ENCODE data around the gene URM1. TPM values are rescaled to one million over a fixed set of nuclear protein-coding genes. Genes with fewer than 3 reads are reported as not detected.

URM1 gene
- total RNA-seq, result 10 to 100 TPM; 49.3 to 57.9 (median 51.8) TPM
- long read RNA-seq, donor 1, transcript URM1-203 (5 exons, 2,650 nt), result major isoform, 27 of 35 reads
- long read RNA-seq, donor 1, partial matches to known transcripts, result 3 of 35 reads
- long read RNA-seq, donor 1, other reads (novel, unspliced or antisense), result 3 of 35 reads
- long read RNA-seq, donor 2, transcript URM1-203 (5 exons, 2,650 nt), result major isoform, 26 of 35 reads
- long read RNA-seq, donor 2, partial matches to known transcripts, result 0 of 35 reads
- long read RNA-seq, donor 2, other reads (novel, unspliced or antisense), result 5 of 35 reads

DNA sequence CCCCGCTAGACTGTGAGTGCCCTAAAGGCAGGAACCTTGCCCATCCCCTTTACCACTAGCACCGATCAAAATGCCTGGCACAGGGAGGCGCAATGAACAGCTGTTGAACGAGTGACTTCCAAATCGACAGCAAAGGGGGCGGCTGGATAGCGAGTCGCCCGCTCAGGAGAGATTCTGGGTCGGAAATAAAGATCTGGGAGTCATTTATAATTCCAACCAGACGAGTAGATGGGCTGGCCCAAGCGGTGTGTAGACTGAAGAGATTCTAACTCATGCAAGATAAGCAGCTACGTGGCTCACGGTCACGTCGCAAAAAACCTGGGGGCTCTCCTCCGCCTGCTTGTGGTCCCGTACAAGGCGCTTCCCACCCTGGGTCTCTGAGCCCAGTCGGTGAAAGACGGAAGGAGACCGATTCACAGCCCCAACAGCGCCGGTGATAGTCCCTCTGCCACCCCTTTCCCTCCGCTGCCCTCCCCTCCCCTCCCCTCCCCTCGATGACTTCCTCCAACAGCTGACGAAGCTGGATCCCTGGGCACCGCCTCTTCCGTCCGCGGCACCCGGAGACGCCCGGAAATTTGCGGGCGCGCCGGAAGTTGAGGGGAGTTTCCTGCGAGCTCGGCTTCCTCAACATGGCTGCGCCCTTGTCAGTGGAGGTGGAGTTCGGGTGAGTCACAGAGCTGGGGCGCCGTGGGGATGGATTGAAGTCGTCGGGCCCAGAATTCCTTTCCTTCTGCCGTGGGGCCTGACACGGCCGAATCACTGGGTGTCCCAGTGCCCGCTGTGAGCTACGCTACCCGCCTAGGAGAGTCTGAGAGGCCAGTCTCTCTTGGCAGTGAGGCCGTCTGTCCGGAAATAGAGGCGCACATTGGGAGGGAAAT, at the start of gene URM1:
Gene URM1, plus strand, starts transcription at position 623 of the 878 bp plus-strand sequence. Its CDS starts 7 bp downstream, at position 630.
- TF ChIP-seq, protein P1, sequence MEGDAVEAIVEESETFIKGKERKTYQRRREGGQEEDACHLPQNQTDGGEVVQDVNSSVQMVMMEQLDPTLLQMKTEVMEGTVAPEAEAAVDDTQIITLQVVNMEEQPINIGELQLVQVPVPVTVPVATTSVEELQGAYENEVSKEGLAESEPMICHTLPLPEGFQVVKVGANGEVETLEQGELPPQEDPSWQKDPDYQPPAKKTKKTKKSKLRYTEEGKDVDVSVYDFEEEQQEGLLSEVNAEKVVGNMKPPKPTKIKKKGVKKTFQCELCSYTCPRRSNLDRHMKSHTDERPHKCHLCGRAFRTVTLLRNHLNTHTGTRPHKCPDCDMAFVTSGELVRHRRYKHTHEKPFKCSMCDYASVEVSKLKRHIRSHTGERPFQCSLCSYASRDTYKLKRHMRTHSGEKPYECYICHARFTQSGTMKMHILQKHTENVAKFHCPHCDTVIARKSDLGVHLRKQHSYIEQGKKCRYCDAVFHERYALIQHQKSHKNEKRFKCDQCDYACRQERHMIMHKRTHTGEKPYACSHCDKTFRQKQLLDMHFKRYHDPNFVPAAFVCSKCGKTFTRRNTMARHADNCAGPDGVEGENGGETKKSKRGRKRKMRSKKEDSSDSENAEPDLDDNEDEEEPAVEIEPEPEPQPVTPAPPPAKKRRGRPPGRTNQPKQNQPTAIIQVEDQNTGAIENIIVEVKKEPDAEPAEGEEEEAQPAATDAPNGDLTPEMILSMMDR (IDR thresholded peaks at IDR 0.05), result no peak
- ATAC-seq (peak; percentile 97), DNase-seq (peak; percentile 97 to 98 (median 97))
- Histone ChIP-seq H3K4me3 (peak within 1 kb of the TSS; percentile 80), H3K36me3 (ENCODE audit: low read depth) (no peaks in the 10 kb centered on the region), H3K4me1 (ENCODE audit: low read depth) (peaks cover 14% of the 10 kb centered on the region), H3K9me3 (no peaks in the 10 kb centered on the region)
- intact Hi-C loops (cut with DNase I, micrococcal nuclease), result no loop called here

DNA sequence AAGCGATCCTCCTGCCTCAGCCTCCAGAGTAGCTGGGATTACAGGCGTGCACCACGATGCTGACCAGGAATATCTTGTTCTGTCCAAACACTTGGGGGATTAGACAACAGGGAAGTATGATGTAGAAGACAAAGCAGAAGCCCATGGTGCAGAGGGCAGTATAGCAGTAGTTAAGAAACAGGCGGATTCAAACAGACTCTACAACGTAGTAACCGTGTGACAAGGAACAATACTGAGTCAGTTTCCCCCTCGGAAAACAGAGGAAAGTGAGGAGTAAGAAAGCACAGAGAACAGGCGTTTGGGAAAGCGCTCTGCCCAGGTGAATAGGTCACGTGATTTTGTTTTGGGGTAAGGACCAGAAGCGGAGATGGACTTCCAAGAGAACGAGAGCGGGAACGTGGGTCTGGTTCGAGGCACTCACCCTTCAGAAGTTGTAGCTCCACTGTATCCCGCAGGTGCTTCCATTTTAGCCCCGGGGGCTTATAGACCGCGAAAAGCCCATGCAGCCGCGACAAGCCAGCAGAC, 49.2 kb upstream of the URM1 start:
- TF ChIP-seq, protein P1 (IDR thresholded peaks at IDR 0.05), result no peak
- ATAC-seq, result peak; percentile 5
- peaks cover 6% of the 10 kb centered on the region for H3K36me3 ChIP-seq (ENCODE audit: low read depth)

DNA sequence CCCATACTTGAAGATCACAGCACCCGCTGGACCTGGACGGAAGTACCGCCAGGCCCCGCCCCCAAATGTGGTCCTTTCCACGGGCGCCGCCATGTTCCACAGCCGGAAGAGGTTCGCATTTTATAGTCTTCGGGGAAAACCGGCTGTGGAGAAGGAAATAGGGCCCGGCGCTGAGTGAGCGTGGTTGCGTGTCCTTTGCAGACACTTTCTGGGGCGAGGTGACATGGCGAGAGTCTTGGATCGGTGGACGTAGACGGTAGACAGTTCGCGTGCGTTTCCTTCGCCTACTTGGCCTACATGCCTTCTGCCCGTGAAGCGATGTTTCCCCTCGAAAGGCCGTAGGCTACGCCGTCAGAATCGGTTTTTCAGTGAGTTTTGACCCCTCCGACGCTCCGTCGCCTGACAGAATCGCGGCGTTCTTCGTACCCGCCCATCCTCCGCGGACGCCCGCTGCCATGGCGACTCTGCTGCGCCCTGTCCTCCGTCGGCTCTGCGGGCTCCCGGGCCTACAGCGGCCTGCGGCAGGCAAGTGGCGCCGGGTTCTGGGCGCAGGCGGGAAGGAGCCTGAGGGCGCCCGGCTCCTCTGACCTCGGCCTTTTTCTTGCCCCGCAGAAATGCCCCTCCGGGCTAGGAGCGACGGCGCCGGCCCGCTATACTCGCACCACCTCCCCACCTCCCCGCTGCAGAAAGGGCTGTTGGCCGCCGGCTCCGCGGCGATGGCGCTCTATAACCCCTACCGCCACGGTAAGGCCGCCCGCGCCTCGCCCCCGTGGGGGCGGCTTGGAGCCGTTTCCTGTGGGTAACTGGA, 48.6 kb upstream of the URM1 start, which contains the start of the genes COQ4 and TRUB2:
Gene COQ4, plus strand, starts transcription at position 436 of the 808 bp plus-strand sequence. Its CDS starts 20 bp downstream, at position 456.
Gene TRUB2, minus strand, starts transcription at position 44 of the 808 bp plus-strand sequence. Its CDS starts 39 bp downstream, at position 5.
- H3K9me3 ChIP-seq, result no peaks in the 10 kb centered on the region
- peaks cover 15% of the 10 kb centered on the region for H3K4me1 ChIP-seq (ENCODE audit: low read depth)
- no peaks in the 10 kb centered on the region for H3K36me3 ChIP-seq (ENCODE audit: low read depth)
- H3K4me3 ChIP-seq, result peak within 1 kb of the TSS; percentile 87
- peak; percentile 94 to 96 (median 94) for DNase-seq
- TF ChIP-seq, protein P1 (IDR thresholded peaks at IDR 0.05), result no peak
- ATAC-seq, result peak; percentile 98
- intact Hi-C loops (cut with DNase I, micrococcal nuclease), result no loop called here

More for the DNA sequence above, 49.2 kb upstream of the URM1 start:
- Histone ChIP-seq H3K9me3 (no peaks in the 10 kb centered on the region), H3K4me1 (ENCODE audit: low read depth) (peaks cover 15% of the 10 kb centered on the region), H3K4me3 (peak overlapping the region; percentile 87)
- intact Hi-C loops (cut with DNase I, micrococcal nuclease), result no loop called here
- no peak for DNase-seq

DNA sequence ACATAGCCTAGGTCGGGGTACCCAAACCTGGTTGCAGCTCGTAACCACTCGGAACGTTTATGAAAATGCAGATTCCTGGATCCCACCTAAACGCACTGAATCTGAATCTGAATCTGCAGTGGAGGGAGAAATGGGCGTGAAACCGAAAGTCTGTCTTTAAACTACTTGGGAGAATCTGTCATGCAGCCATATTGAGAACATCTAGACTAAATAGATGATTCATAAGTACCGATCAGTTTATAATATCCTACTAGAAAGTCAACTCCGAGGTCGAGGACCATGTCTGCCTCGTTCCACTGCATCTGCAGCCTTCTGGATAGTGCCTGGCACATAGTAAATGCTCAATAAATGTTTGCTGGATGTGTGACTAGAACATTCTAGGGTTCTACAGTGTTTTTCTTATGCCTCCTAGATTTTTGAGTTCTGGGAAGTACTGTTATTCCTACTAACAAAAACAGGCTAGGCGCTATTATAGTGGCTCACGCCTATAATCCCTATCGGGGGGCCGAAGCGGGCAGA, 47.9 kb upstream of the URM1 start:
- Histone ChIP-seq H3K4me3 (peak overlapping the region; percentile 87), H3K4me1 (ENCODE audit: low read depth) (peaks cover 15% of the 10 kb centered on the region), H3K9me3 (no peaks in the 10 kb centered on the region), H3K36me3 (ENCODE audit: low read depth) (no peaks in the 10 kb centered on the region)
- intact Hi-C loops (cut with DNase I, micrococcal nuclease), result no loop called here
- TF ChIP-seq, protein P1 (IDR thresholded peaks at IDR 0.05), result no peak
- peak; percentile 2 for ATAC-seq
- DNase-seq, result no peak

DNA sequence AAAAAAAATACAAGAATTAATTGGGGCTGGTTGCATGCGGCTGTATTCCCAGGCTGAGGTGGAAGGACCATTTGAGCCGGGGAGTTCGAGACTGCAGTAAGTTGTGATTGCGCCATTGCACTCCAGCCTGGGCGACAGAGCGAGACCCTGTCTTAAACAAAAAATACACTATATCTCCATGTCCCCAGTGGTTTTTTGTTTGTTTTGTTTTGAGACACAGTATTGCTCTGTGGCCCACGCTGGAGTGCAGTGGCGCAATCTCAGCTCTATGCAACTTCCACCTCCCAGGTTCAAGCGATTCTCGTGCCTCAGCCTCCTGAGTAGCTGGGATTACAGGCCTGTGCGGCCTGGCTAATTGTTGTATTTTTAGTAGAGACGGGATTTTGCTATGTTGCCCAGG, 47.4 kb upstream of the URM1 start:
- TF ChIP-seq, protein P1 (IDR thresholded peaks at IDR 0.05), result no peak
- Histone ChIP-seq H3K9me3 (no peaks in the 10 kb centered on the region), H3K4me1 (ENCODE audit: low read depth) (peaks cover 15% of the 10 kb centered on the region), H3K36me3 (ENCODE audit: low read depth) (no peaks in the 10 kb centered on the region), H3K4me3 (no peak overlapping the region)
- intact Hi-C loops (cut with DNase I, micrococcal nuclease), result no loop called here
- DNase-seq, result no peak
- no peak for ATAC-seq

Measured in mucosa of descending colon (tissue), 3 donors.